ENCODE results near the gene MTR.

DNA sequence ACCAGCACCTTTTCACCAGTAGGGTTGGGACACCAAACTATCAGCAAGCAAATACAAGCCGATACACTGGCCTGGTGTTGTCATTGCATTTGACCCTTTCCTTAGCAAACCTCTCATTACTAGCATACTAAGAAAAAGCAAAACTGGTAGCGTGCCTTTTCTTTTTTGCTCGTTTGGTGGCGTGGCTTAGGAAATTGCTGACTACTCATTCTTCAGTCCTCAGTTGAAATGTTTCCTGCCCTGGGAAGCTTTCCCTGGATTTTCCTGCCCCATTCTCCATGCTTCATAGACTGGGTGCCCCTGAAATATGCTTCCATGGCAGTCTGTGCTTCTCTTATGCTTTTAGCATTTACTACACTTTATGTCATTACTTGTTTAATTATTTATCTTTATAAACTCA, 42.0 kb downstream of the MTR start:
- TF ChIP-seq, protein P1, sequence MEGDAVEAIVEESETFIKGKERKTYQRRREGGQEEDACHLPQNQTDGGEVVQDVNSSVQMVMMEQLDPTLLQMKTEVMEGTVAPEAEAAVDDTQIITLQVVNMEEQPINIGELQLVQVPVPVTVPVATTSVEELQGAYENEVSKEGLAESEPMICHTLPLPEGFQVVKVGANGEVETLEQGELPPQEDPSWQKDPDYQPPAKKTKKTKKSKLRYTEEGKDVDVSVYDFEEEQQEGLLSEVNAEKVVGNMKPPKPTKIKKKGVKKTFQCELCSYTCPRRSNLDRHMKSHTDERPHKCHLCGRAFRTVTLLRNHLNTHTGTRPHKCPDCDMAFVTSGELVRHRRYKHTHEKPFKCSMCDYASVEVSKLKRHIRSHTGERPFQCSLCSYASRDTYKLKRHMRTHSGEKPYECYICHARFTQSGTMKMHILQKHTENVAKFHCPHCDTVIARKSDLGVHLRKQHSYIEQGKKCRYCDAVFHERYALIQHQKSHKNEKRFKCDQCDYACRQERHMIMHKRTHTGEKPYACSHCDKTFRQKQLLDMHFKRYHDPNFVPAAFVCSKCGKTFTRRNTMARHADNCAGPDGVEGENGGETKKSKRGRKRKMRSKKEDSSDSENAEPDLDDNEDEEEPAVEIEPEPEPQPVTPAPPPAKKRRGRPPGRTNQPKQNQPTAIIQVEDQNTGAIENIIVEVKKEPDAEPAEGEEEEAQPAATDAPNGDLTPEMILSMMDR (IDR thresholded peaks at IDR 0.05; ENCODE audit: insufficient read depth, low read depth, low read length): no peak
- TF ChIP-seq EZH2 (IDR thresholded peaks at IDR 0.05; ENCODE audit: insufficient read depth, low read length): no peak
